SK-N-SH treated with all-trans-retinoic acid at 6 μM for 48 hours (cell line): ENCODE measurements around the gene RBMS3.

Experiments
- GLIS3 ChIP-seq: fragments of 250-450 bp; sonication (Bioruptor Pico); IDR thresholded peaks from 2 replicates; pipeline ENCODE4 v1.5.0; 2020; ENCODE audit warnings: mild to moderate bottlenecking, moderate library complexity
- POU6F1 ChIP-seq: fragments of 250-450 bp; sonication (Bioruptor Pico); IDR thresholded peaks from 2 replicates; pipeline ENCODE4 v1.8.0; 2021; ENCODE audit warnings: low read depth, mild to moderate bottlenecking, moderate library complexity, borderline replicate concordance
- RARB ChIP-seq: fragments of 250-450 bp; sonication (Bioruptor Pico); IDR thresholded peaks from 2 replicates; pipeline ENCODE4 v1.8.0; 2021; ENCODE audit warnings: mild to moderate bottlenecking, moderate library complexity
- TOX ChIP-seq: fragments of 250-450 bp; sonication (Bioruptor Pico); IDR thresholded peaks from 2 replicates; pipeline ENCODE4 v1.8.0; 2021; ENCODE audit warnings: mild to moderate bottlenecking, moderate library complexity, borderline replicate concordance

- TF ChIP-seq POU6F1 (CRISPR knock-in tag) = no peak
- TF ChIP-seq GLIS3 (CRISPR knock-in tag) = no peak
- TF ChIP-seq RARB = no peak
- TF ChIP-seq TOX (CRISPR knock-in tag) = no peak
Measured at GRCh38 chr3:30020380-30020779, 739.5 kb downstream of the RBMS3 start.
